Choroid plexus epithelial cell (primary cell): ENCODE data around the gene PEBP1.

ENCODE experiments used
- DNase-seq: peaks from one replicate; pipeline ENCODE4 v3.0.0-alpha.2; 2010; ENCODE audit warnings: low read depth
- H3K4me3 ChIP-seq: 2 replicates; pipeline ENCODE4 v1.5.1; 2011; ENCODE audit warnings: low read depth, mild to moderate bottlenecking, control low read depth, low read length, moderate library complexity
- CTCF ChIP-seq: conservative IDR thresholded peaks from 2 replicates; pipeline ENCODE4 v1.5.1; 2011; ENCODE audit warnings: low read depth, mild to moderate bottlenecking, control low read depth, inconsistent platforms, low read length, moderate library complexity

Gene PEBP1

GRCh38 chr12:118145798-118146156 lies 9.9 kb downstream of the PEBP1 start:
- no peak overlapping the region for H3K4me3 ChIP-seq
- no peak for DNase-seq
- no peak for TF ChIP-seq CTCF

GRCh38 chr12:118148287-118148686 lies 12.4 kb downstream of the PEBP1 start:
- TF ChIP-seq CTCF: no peak
- DNase-seq: no peak
- no peak overlapping the region for H3K4me3 ChIP-seq

- H3K4me3 ChIP-seq: no peak overlapping the region
- no peak for DNase-seq
- no peak for TF ChIP-seq CTCF
Observed at GRCh38 chr12:118150625-118151024, 14.7 kb downstream of the PEBP1 start.

GRCh38 chr12:118151755-118152154 lies 15.8 kb downstream of the PEBP1 start:
- no peak for TF ChIP-seq CTCF
- DNase-seq: no peak

GRCh38 chr12:118160536-118160935 lies 24.6 kb downstream of the PEBP1 start:
- no peak for TF ChIP-seq CTCF
- no peak overlapping the region for H3K4me3 ChIP-seq
- DNase-seq: no peak

More at GRCh38 chr12:118151755-118152154, 15.8 kb downstream of the PEBP1 start:
- H3K4me3 ChIP-seq: no peak overlapping the region

GRCh38 chr12:118164798-118165486 lies 29.0 kb downstream of the PEBP1 start:
- no peak overlapping the region for H3K4me3 ChIP-seq
- TF ChIP-seq CTCF: peak; percentile 86
- DNase-seq: peak; percentile 69

- TF ChIP-seq CTCF: no peak
Observed at GRCh38 chr12:118166946-118167345, 31.0 kb downstream of the PEBP1 start.

More at GRCh38 chr12:118166946-118167345, 31.0 kb downstream of the PEBP1 start:
- H3K4me3 ChIP-seq: no peak overlapping the region
- DNase-seq: no peak
